Glomerular visceral epithelial cell (primary cell): ENCODE measurements around the gene MAK.
A peak's percentile ranks its signal among the peaks of the same experiment; 100 is the strongest.
"Not testable (repeated sequence)": the region's sequence is repeated elsewhere in the genome, so short reads cannot be mapped to it uniquely, and the experiment has no call there.

ENCODE experiments used
- DNase-seq: peaks from one replicate; pipeline ENCODE4 v3.0.0-alpha.2; 2016; ENCODE audit errors: extremely low spot score

The MAK gene

DNA sequence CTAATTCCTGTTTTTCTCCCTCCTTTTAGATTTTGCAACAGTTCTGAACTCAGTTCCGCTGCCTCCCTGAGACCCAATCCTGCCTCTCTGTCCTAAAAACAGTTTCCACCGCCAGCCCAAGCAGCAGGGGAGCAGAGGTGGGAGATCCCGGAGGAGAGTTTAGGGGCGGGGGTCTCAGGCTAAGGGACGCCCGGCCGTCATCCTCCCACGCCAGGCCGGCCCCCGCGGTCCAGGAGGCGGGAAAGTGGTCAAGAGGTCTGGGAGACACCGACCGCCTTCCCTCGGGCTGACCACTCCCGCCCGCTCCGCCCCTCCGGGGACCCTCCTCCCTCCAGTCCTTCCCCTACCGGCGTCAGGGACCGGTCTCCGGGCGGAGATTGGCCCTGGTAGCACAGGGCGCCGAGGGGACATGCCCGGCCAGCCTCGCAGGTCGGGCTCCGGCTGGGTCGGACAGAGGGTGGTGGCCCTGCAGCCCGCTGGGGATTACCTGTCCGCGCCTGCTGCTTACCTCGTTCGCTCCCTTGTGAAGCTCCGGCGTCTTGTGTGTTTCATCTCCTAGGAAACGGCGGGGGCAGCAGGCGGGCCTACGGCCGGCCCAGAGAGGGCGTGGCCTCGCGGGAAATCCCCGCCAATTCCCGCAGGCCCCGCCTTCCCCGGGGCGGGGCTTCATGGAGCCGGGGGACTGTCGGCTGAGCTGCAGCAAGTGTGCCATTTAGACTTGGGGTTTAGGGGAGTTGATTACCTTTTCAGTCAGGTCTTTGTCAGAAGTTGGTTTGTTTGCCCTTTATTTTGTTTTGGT, at the start of gene MAK:
Gene MAK, minus strand, starts transcription at position 545 of the 799 bp plus-strand sequence. CDS start 7,891 bp downstream, outside the sequence.
- DNase-seq, result peak; percentile 87

DNA sequence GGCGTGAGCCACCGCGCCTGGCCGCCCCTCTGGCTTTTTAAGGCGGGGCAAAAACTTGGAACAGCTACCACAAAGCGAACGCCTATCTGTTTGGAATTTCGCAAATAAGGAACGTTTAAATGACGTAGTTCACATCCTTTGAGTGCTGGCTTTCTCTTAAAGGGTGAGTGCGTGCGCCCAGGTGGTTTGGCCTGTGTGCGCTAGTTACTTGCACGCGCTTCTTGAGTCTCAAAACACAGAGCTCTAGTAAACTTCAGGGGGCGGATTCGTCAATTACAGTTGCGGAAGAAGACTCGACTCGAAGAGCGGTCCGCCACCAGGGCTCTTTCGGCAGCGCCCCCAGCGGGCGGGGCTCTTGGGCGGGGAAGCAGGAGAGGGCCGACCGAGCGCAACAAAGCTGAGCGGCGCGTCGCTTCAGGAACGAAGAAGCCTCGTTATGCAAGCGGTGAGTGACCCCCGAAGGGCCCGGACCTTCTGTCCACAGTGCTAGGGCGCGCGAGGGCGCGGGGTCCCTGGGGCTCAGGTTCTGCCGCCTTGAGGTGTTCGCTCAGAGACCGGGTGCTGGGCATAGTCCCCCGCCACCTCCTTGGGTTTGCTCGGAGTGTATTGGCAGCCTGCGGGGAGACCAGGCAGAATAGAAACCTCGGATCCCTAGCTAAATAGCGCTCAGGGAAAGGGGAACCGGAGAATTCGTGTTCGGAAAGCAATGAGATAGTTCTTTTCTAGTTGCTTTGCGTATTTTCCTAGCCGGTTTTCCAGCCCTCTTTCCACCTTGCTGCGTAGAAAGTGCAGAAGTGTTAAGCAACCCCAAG, 48.6 kb upstream of the MAK start, which contains the start of gene SYCP2L:
Gene SYCP2L, plus strand, starts transcription at position 362 of the 812 bp plus-strand sequence. Its CDS starts 75 bp downstream, at position 437.
- DNase-seq, result peak; percentile 88

GRCh38 chr6:10886365-10886690, 48.0 kb upstream of the MAK start:
- DNase-seq, result not testable (repeated sequence)

GRCh38 chr6:10884245-10884972, 46.1 kb upstream of the MAK start:
- no peak for DNase-seq

DNA sequence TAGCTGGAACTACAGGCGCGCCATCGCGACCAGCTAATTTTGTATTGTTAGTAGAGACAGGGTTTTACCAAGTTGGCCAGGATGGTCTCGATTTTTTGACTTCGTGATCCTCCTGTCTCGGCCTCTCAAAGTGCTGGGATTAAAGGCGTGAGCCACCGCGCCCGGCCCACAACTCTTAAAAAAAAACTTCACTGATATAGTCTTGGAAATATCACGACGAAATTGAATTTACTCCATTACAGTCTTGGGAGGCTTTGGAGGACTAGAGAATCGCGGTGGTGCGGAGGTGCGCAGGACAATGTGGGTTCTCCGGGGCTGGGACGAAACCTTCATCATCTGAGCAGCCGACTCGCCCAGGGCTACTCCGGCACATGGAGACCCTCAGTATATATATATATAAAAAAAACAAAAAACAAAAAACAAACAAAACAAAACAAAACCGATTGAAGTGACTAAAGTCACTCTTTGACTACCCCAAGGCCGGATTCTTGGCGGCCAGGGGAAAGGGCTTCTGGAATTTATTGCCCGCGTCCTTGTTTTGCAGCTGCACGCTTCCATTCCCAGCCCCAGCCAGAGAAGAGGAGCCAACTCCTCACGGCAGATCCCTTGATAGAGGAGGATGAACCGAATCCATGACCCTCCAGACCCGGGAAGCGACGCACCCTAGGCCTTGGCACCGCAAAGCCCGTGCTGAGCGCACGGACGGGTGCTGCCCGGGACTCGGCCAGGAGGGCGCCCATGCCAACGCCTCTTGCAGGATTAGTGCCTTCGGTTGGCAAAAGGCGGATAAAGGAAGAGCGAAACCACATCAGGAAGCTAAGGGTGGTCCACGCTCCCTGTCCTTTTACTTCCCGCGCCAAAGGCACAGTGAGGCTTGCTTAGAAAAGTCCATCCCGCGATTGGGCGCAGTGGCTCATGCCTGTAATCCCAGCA, 45.2 kb upstream of the MAK start:
- DNase-seq, result no peak

GRCh38 chr6:10882657-10883171, 44.4 kb upstream of the MAK start:
- DNase-seq, result no peak

- not testable (repeated sequence) for DNase-seq
Observed at GRCh38 chr6:10882253-10882630, 43.9 kb upstream of the MAK start.

GRCh38 chr6:10880366-10880765, 42.0 kb upstream of the MAK start:
- DNase-seq, result no peak

DNA sequence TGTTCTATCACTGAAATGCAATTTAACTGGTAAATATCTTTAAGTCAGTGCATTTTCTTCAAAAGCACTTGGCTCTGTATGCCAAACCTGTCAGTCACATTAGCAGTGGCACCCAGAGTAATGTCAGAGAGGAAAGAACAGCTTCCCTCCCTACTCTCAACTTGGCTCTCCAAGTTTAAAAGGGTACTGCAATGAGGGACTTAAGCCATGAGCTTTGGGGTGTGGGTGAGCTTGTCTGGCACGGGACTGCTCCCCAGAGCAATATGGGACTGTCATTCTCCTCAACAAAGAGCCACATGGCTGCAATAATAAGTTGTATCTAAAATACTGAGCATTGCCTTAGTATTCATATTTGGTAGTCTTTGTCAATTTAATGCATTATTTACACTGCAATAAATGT, 39.5 kb upstream of the MAK start:
- DNase-seq, result no peak

DNA sequence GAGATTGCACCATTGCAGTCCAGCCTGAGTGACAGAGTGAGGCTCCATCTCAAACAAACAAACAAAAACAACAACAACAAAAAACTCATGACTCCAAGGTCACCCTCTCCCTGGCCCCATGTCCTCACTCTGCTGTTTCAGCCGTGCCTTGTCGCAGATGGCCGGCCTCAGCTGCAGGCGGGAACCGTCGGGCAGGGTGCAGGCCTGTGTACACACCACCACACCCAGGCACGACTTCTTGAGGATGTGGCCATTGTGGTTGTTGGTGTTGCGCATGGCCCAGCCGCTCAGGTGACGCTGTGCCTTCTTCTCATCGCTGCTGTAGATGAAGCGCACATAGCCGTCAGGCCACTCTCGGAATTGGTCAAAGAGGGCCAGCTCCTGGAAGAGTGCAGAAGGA, 38.7 kb upstream of the MAK start:
- no peak for DNase-seq

- no peak for DNase-seq
Observed at GRCh38 chr6:10875026-10875425, 36.7 kb upstream of the MAK start.

- DNase-seq, result no peak
Observed at GRCh38 chr6:10874207-10874606, 35.9 kb upstream of the MAK start.

GRCh38 chr6:10873374-10873773, 35.0 kb upstream of the MAK start:
- no peak for DNase-seq

DNA sequence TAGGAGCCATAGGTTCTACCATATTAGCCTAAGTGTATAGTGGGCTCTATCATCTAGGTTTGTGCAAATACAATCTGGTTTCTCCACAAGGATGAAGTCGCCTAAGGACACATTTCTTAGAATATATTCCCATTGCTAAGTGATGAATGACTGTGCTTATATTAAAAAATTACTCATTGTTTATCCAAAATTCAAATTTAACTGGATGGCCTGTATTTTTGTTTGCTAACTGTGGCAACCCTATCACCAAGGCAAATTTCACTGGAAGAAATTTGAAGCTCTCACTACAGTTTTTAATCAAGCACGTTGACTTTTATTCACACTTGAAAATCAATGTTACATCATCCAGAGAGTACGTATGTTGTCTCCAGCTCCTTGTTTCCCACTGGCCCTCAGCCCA, 29.6 kb upstream of the MAK start:
- DNase-seq, result no peak

DNA sequence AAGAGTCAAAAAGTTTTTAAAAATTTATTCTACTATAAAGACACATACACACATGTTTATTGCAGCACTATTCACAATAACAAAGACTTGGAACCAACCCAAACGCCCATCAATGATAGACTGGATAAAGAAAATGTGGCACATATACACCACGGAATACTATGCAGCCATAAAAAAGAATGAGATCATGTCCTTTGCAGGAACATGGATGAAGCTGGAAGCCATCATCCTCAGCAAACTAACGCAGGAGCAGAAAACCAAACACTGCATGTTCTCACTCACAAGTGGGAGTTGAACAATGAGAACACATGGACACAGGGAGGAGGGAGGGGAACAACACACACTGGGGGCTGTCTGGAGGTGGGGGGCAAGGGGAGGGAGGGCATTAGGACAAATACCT, 28.4 kb upstream of the MAK start:
- not testable (repeated sequence) for DNase-seq

DNA sequence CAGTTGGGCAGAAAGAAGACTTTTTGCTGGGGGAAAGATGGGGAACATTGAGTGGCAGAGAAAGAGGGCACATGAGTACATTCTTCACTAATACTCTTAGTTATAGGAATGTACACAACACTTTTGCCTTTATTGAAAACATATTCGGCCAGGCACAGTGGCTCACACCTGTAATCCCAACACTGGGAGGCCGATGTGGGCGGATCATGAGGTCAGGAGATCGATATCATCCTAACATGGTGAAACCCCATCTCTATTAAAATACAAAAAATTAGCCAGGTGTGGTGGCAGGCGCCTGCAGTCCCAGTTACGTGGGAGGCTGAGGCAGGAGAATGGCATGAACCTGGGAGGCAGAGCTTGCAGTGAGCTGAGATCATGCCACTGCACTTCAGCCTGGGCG, 24.7 kb upstream of the MAK start:
- not testable (repeated sequence) for DNase-seq

GRCh38 chr6:10862361-10862760, 24.0 kb upstream of the MAK start:
- no peak for DNase-seq

DNA sequence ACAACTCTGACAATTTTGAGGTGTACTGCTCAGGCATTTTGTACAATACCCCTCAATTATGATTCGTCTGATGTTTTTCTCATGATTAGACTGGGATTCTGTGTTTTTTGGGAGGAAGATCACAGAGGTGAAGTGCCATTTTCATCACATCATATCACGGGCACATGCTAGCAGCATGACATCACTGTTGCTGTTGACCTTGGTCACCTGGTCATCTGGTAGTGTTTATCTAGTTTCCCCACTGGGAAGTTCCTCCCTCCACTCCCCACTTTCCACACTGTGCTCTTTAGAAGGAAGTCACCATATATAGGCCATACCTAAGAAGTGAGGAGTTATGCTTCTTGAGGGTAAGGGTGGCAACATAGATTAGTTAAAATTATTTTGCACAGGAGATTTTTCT, 22.7 kb upstream of the MAK start:
- no peak for DNase-seq

DNA sequence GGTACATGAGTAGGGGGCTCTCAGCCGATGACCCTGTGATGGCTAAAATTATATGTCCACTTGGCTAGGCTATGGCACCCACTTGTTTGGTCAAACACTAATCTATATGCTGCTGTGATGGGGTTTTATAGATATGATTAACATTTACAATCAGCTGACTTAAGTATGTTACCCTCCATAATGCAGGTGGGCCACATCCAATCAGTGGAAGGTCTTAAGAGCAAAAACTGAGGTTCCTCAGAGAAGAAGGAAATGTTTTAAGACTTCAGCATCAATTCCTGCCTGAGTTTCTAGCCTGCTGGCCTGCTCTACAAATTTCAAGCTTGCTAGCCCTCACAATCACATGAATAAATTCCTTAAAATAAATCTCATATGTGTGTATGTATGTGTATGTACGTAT, 18.9 kb upstream of the MAK start:
- no peak for DNase-seq

GRCh38 chr6:10854922-10855632, 16.7 kb upstream of the MAK start:
- DNase-seq, result no peak
